Heart right ventricle (tissue), 16 donors: ENCODE measurements around the gene PROM2. TPM values are rescaled to one million over a fixed set of nuclear protein-coding genes. Genes with fewer than 3 reads are reported as not detected.

Experiments used
- ATAC-seq, 8 donors: fragments of 200-7000 bp; cut with Tn5 transposase; one replicate each; pipeline ENCODE4 v1.9.1; 2020; ENCODE audit warnings: mild to moderate bottlenecking in 8 of 8, moderate library complexity in 8 of 8, moderate number of reproducible peaks in 1 of 8
- DNase-seq, 2 donors: peaks; one replicate each; pipeline ENCODE4 v3.0.0-alpha.2; 2020
- H3K27ac ChIP-seq, 10 donors: fragments of 200-600 bp; sonication (generic) in 2 of 10; one replicate each; pipeline versions ENCODE4 v1.5.0 to v1.8.0; 2020 to 2022; ENCODE audit warnings: mild to moderate bottlenecking in 3 of 10
- H3K27me3 ChIP-seq, 7 donors: fragments of 200-600 bp; one replicate each; pipeline ENCODE4 v1.8.0; 2021 to 2022; ENCODE audit warnings: mild to moderate bottlenecking in 2 of 7
- H3K36me3 ChIP-seq, 9 donors: fragments of 200-600 bp; sonication (generic) in 1 of 9; one replicate each; pipeline versions ENCODE4 v1.5.0 to v1.8.0; 2020 to 2022; ENCODE audit warnings: mild to moderate bottlenecking in 2 of 9
- H3K4me1 ChIP-seq, 9 donors: fragments of 200-600 bp; sonication (generic) in 1 of 9; one replicate each; pipeline versions ENCODE4 v1.5.0 to v1.8.0; 2020 to 2022; ENCODE audit warnings: mild to moderate bottlenecking in 4 of 9
- H3K4me3 ChIP-seq, 10 donors: fragments of 200-600 bp; sonication (generic) in 2 of 10; one replicate each; pipeline versions ENCODE4 v1.5.0 to v1.8.0; 2020 to 2022; ENCODE audit warnings: mild to moderate bottlenecking in 7 of 10, moderate library complexity in 2 of 10
- H3K9me3 ChIP-seq, 11 donors: fragments of 200-600 bp in 10 of 11; sonication (generic) in 2 of 11; one replicate each; pipeline versions ENCODE4 v1.5.0 to v1.8.0; 2013 to 2022; ENCODE audit warnings: mild to moderate bottlenecking in 2 of 11, control low read depth in 1 of 11, moderate library complexity in 1 of 11
- WGBS, 2 donors: extraction: QIAGEN DNeasy Blood & Tissue Kit; methylation state at CpG; one replicate each; pipeline ENCODE4 v1.1.7; 2013; ENCODE audit warnings: inconsistent platforms in 1 of 2; 5-methylcytosine and 5-hydroxymethylcytosine counted together
- intact Hi-C, 10 donors: fragments of 100-400 bp; cut with DNase I; formaldehyde crosslinking; loops; one replicate each; pipeline versions ENCODE4 v1.11.1 to v1.14.2; 2022
- polyA plus RNA-seq, 2 donors: library from polyadenylated mRNA; stranded (reverse); fragments of 200-250 nt; gene quantifications; one replicate each; pipeline ENCODE4 v1.2.3, GENCODE V29; 2013
- total RNA-seq, 10 donors: library from RNA; stranded (reverse); fragmentation: NEBNext Ultra II Directional in 3 of 10; extraction: Animal tissue kit (Norgen Biotek cat#: 25700) in 3 of 10; gene quantifications; one replicate each; pipeline versions ENCODE4 v1.2.1 to v1.2.4, GENCODE V29; 2021 to 2023
- TF ChIP-seq, protein P1 (sequence below), 9 donors: fragments of 200-600 bp; sonication (generic) in 2 of 9; IDR thresholded peaks; one replicate each; pipeline versions ENCODE4 v1.5.0 to v1.8.0; 2021 to 2022; ENCODE audit warnings: antibody characterized with exemption in 9 of 9, mild to moderate bottlenecking in 5 of 9, moderate library complexity in 1 of 9
- donor health status: Arrhythmogenic right ventricular cardiomyopathy.
- donor health status: ischemic (EF 13 %, LVEDD 7.1; RV severe dilation, severe dysfunction).
- donor health status: healthy with polysubstance abuse.
- donor health status: DM: no; HTN: yes; CAD: no.
- donor health status: DM: no; HTN: no; CAD: no.
- donor health status: ischemic (EF 25% LVEDD 6.9; RV normal size, moderate dysfunction).
- donor health status: ischemic (EF 25% LVEDD 5.7; RV mildly dilated, moderate dysfunction).
- donor health status: healthy.
- donor health status: DM: yes; HTN: yes; CAD: no.
- donor health status: Ischemic cardiomyopathy.
- donor health status: ischemic (EF 35%, LVEDD 5.7; RV mildly dilated, moderate dysfunction).
- donor health status: nonischemic (EF 11% LVEDD 7.7; RV severe dilation, severe dysfunction).
- donor health status: DM: yes; HTN: yes; CAD: no.
- donor health status: PGD.
- donor health status: ischemic (EF 29% LVEDD 5.4; RV normal size, mild dysfunction).
- donor health status: nonischemic (EF 23%, LVEDD 6.1; RV moderate dilation, normal function).

Gene PROM2
- total and polyA plus RNA-seq, 12 donors: 0.32 to 3.4 (median 0.94) TPM

DNA sequence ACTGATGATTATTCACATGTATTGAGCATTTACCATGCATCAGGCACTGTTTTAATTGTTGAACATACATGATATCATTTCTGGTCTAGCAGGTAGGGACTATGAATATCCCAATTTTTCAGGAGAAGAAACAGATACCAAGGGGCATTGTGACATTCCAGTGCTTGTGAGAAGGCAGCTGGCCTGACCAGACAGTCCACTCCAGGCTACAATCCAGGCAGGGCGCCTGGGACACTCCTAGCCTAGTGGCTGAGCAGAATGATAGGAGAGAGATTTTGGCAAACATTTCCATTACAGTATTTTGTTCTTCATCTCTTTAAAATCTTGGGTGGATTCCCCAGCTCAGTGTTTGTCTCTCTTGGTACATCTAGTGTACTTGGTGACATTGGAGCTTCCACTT is 42.0 kb upstream of the PROM2 start:
- TF ChIP-seq, protein P1, sequence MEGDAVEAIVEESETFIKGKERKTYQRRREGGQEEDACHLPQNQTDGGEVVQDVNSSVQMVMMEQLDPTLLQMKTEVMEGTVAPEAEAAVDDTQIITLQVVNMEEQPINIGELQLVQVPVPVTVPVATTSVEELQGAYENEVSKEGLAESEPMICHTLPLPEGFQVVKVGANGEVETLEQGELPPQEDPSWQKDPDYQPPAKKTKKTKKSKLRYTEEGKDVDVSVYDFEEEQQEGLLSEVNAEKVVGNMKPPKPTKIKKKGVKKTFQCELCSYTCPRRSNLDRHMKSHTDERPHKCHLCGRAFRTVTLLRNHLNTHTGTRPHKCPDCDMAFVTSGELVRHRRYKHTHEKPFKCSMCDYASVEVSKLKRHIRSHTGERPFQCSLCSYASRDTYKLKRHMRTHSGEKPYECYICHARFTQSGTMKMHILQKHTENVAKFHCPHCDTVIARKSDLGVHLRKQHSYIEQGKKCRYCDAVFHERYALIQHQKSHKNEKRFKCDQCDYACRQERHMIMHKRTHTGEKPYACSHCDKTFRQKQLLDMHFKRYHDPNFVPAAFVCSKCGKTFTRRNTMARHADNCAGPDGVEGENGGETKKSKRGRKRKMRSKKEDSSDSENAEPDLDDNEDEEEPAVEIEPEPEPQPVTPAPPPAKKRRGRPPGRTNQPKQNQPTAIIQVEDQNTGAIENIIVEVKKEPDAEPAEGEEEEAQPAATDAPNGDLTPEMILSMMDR (IDR thresholded peaks at IDR 0.05): no peak
- intact Hi-C loops: loop anchor here in 7 of 10 donors (2.0 to 10.0 kb wide), 3 partner anchors 83 to 85 kb away; no protein-coding TSS in a partner anchor
- no peak overlapping the region for H3K4me3 ChIP-seq
- H3K27ac ChIP-seq: no peak overlapping the region
- no peak for DNase-seq
- peak in 1 of 8 donors; percentile 27 for ATAC-seq
- no peaks in the 10 kb centered on the region for H3K27me3 ChIP-seq
- WGBS, 2 donors: 74 to 90% methylated on average over 1 of the region's 1 CpG
- no peaks in the 10 kb centered on the region for H3K4me1 ChIP-seq
- no peaks in the 10 kb centered on the region for H3K36me3 ChIP-seq
- H3K9me3 ChIP-seq: peaks cover 0 to 96% (median 8%) of the 10 kb centered on the region in 11 donors

DNA sequence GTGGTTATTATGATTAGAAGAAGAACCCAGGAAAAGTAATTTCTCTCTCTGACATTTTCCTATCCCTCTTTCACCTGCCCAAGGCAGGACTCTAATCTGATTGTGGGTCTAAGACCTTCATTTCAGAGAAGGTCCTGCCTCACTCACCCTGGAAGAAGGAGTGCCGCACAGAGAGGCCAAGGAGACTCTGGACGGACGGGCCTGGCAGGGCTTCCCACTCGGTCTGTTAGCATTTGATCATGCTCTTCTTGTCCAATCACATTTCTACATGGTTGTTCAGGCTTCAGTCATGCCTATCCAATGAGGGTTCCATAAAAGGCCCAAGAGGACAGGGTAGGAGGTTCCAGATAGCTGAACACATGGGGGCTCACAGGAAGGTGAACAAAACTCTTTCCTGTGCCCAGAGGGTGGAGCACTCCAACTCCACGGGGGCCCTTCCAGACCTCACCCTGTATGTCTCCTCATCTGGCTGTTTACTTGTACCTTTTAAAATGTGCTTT is 39.9 kb upstream of the PROM2 start:
- Histone ChIP-seq H3K36me3 (no peaks in the 10 kb centered on the region), H3K9me3 (peaks cover 0 to 96% (median 5%) of the 10 kb centered on the region in 11 donors), H3K4me1 (peaks cover 0 to 10% (median 0%) of the 10 kb centered on the region in 9 donors), H3K27me3 (no peaks in the 10 kb centered on the region), H3K27ac (no peak overlapping the region), H3K4me3 (no peak overlapping the region)
- WGBS, 2 donors: 93 to 97% methylated on average over 5 of the region's 5 CpGs
- TF ChIP-seq, protein P1 (IDR thresholded peaks at IDR 0.05): no peak
- no peak for ATAC-seq
- intact Hi-C loops: loop anchor here in 6 of 10 donors (5.0 to 10.0 kb wide), 2 partner anchors 80 to 83 kb away; no protein-coding TSS in a partner anchor
- no peak for DNase-seq

DNA sequence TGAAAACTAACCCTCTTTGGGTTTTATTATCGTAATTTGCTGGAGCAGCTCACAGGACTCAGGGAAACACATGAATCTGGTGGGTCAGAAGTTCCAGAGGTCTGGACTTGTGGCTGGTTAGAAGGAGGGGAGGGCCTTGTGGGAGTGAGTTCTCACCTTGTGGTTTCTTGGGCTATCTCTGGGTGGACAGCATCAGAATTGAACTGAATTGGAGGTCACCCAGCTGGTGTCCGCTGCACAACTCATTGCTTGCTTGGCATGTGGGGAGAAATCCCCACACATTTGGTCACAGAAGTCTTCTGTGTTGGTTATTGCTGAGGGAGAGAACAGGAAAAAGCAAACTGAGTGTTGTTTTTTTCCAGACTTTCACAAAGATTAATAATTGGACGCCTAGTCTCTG is 39.4 kb upstream of the PROM2 start:
- no peak overlapping the region for H3K27ac ChIP-seq
- intact Hi-C loops: loop anchor here in 6 of 10 donors (5.0 to 10.0 kb wide), 2 partner anchors 80 to 82 kb away; no protein-coding TSS in a partner anchor
- WGBS, 2 donors: 94 to 96% methylated on average over 3 of the region's 3 CpGs
- peaks cover 0 to 10% (median 0%) of the 10 kb centered on the region in 9 donors for H3K4me1 ChIP-seq
- H3K4me3 ChIP-seq: no peak overlapping the region
- H3K27me3 ChIP-seq: no peaks in the 10 kb centered on the region
- ATAC-seq (no peak), DNase-seq (no peak)
- peaks cover 0 to 96% (median 5%) of the 10 kb centered on the region in 11 donors for H3K9me3 ChIP-seq
- H3K36me3 ChIP-seq: no peaks in the 10 kb centered on the region
- TF ChIP-seq, protein P1 (IDR thresholded peaks at IDR 0.05): no peak

DNA sequence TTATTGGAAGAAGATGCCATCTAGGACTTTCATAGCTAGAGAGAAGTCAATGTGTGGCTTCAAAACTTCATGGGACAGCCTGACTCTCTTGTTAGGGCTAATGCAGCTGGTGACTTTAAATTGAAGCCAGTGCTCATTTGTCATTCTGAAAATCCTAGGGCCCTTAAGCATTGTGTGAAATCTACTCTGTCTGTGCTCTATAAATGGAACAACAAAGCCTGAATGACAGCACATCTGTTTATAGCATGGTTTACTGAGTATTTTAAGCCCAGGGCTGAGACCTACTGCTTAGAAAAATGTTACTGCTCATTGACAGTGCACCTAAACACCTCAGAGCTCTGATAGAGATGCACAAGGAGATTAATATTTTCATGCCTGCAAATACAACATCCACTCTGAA is 36.1 kb upstream of the PROM2 start:
- peaks cover 0 to 10% (median 0%) of the 10 kb centered on the region in 9 donors for H3K4me1 ChIP-seq
- H3K27me3 ChIP-seq: no peaks in the 10 kb centered on the region
- DNase-seq (no peak), ATAC-seq (peak in 2 of 8 donors; percentile 19 to 47)
- H3K4me3 ChIP-seq: no peak overlapping the region
- H3K27ac ChIP-seq: peak overlapping the region in 1 of 10 donors; percentile 31
- TF ChIP-seq, protein P1 (IDR thresholded peaks at IDR 0.05): no peak
- intact Hi-C loops: loop anchor here in 1 of 10 donors (10.0 kb wide), 1 partner anchor 77 kb away; no protein-coding TSS in a partner anchor
- peaks cover 0 to 96% (median 16%) of the 10 kb centered on the region in 11 donors for H3K9me3 ChIP-seq
- H3K36me3 ChIP-seq: no peaks in the 10 kb centered on the region
